Measurements from ENCODE around the gene VSNL1.

Gene VSNL1

GRCh38 chr2:17680119-17680518 lies 139.6 kb downstream of the VSNL1 start:
- no peaks in the 10 kb centered on the region for H3K27me3 Mint-ChIP-seq
- ATAC-seq (replicated peaks) (no peak), DNase-seq (no peak)
- no peak overlapping the region for H3K27ac Mint-ChIP-seq
- peaks cover 11 to 55% of the 10 kb centered on the region in 2 donors for H3K36me3 Mint-ChIP-seq
- H3K4me3 Mint-ChIP-seq = no peak overlapping the region
- no peaks in the 10 kb centered on the region for H3K4me1 Mint-ChIP-seq
- no peaks in the 10 kb centered on the region for H3K9me3 Mint-ChIP-seq

- ATAC-seq (replicated peaks) (no peak), DNase-seq (no peak)
- H3K4me3 Mint-ChIP-seq = no peak overlapping the region
- peaks cover 0 to 3% of the 10 kb centered on the region in 2 donors for H3K4me1 Mint-ChIP-seq
- H3K27me3 Mint-ChIP-seq = no peaks in the 10 kb centered on the region
- H3K36me3 Mint-ChIP-seq = peaks cover 10 to 43% of the 10 kb centered on the region in 2 donors
- no peak overlapping the region for H3K27ac Mint-ChIP-seq
- no peaks in the 10 kb centered on the region for H3K9me3 Mint-ChIP-seq
Observed at GRCh38 chr2:17682098-17682857, 141.8 kb downstream of the VSNL1 start.

GRCh38 chr2:17683981-17684380 lies 143.5 kb downstream of the VSNL1 start:
- ATAC-seq (replicated peaks) (no peak), DNase-seq (no peak)
- no peaks in the 10 kb centered on the region for H3K9me3 Mint-ChIP-seq
- no peak overlapping the region for H3K27ac Mint-ChIP-seq
- no peaks in the 10 kb centered on the region for H3K27me3 Mint-ChIP-seq
- no peak overlapping the region for H3K4me3 Mint-ChIP-seq
- H3K4me1 Mint-ChIP-seq = peaks cover 0 to 6% of the 10 kb centered on the region in 2 donors
- H3K36me3 Mint-ChIP-seq = peaks cover 14 to 44% of the 10 kb centered on the region in 2 donors

GRCh38 chr2:17688600-17688999 lies 148.1 kb downstream of the VSNL1 start:
- peaks cover 34 to 38% of the 10 kb centered on the region in 2 donors for H3K36me3 Mint-ChIP-seq
- H3K4me3 Mint-ChIP-seq = no peak overlapping the region
- DNase-seq (no peak), ATAC-seq (replicated peaks) (no peak)
- H3K9me3 Mint-ChIP-seq = no peaks in the 10 kb centered on the region
- peaks cover 0 to 6% of the 10 kb centered on the region in 2 donors for H3K4me1 Mint-ChIP-seq
- H3K27ac Mint-ChIP-seq = no peak overlapping the region
- no peaks in the 10 kb centered on the region for H3K27me3 Mint-ChIP-seq

GRCh38 chr2:17689010-17689409 lies 148.5 kb downstream of the VSNL1 start:
- Mint-ChIP-seq H3K27me3 (no peaks in the 10 kb centered on the region), H3K36me3 (peaks cover 36 to 39% of the 10 kb centered on the region in 2 donors), H3K9me3 (no peaks in the 10 kb centered on the region), H3K4me3 (no peak overlapping the region), H3K27ac (no peak overlapping the region), H3K4me1 (peaks cover 0 to 6% of the 10 kb centered on the region in 2 donors)
- no peak for DNase-seq
- no peak for ATAC-seq (replicated peaks)

- H3K4me1 Mint-ChIP-seq = peaks cover 0 to 6% of the 10 kb centered on the region in 2 donors
- H3K27ac Mint-ChIP-seq = no peak overlapping the region
- no peaks in the 10 kb centered on the region for H3K27me3 Mint-ChIP-seq
- DNase-seq = no peak
- ATAC-seq (replicated peaks) = no peak
- no peaks in the 10 kb centered on the region for H3K9me3 Mint-ChIP-seq
- peaks cover 33 to 35% of the 10 kb centered on the region in 2 donors for H3K36me3 Mint-ChIP-seq
- H3K4me3 Mint-ChIP-seq = no peak overlapping the region
Observed at GRCh38 chr2:17690776-17691175, 150.3 kb downstream of the VSNL1 start.

Measured in stimulated activated naive B cell treated with anti-CD40 and anti-IgM and Interleukin-4, amounts not matched to agents 10 μg/mL and 1 μg/mL and 100 μg/mL, for 72 hours (primary cell).